T-helper 17 cell (primary cell): ENCODE measurements around the gene SH2D6. TPM values are rescaled to one million over a fixed set of nuclear protein-coding genes. Genes with fewer than 3 reads are reported as not detected.
A peak's percentile ranks its signal among the peaks of the same experiment; 100 is the strongest.
"Not testable (repeated sequence)": the region's sequence is repeated elsewhere in the genome, so short reads cannot be mapped to it uniquely, and the experiment has no call there.

Experiments
- ATAC-seq: fragments of 150-1000 bp; cut with Tn5 transposase; 2 replicates; pipeline ENCODE4 v1.10.0; 2021; ENCODE audit warnings: mild to moderate bottlenecking, moderate library complexity
- DNase-seq, 3 donors: peaks; one replicate each; pipeline versions ENCODE4 v3.0.0 to v3.0.0-alpha.2; 2020 to 2021
- H3K9me3 ChIP-seq: one replicate; pipeline ENCODE4 v1.7.0; 2013; ENCODE audit warnings: low read length, mild to moderate bottlenecking; ENCODE audit not compliant: control insufficient read depth, poor library complexity, severe bottlenecking
- H3K27ac Mint-ChIP-seq: one replicate; pipeline ENCODE4 v1.8.0; 2022; ENCODE audit warnings: mild to moderate bottlenecking, moderate library complexity, mixed read lengths
- H3K27me3 Mint-ChIP-seq: one replicate; pipeline ENCODE4 v1.8.0; 2022; ENCODE audit warnings: mixed read lengths
- H3K36me3 Mint-ChIP-seq: one replicate; pipeline ENCODE4 v1.8.0; 2022; ENCODE audit warnings: low read depth, mixed read lengths
- H3K4me1 Mint-ChIP-seq: one replicate; pipeline ENCODE4 v1.8.0; 2022; ENCODE audit warnings: mild to moderate bottlenecking, mixed read lengths
- H3K4me3 Mint-ChIP-seq: one replicate; pipeline ENCODE4 v1.8.0; 2022; ENCODE audit warnings: mild to moderate bottlenecking, moderate library complexity, mixed read lengths
- total RNA-seq, 4 donors: library from RNA in 2 of 4; stranded (reverse) in 2 of 4; gene quantifications; one replicate each; pipeline ENCODE4 v1.2.3 and lab custom pipeline; 2022 to 2026

Gene SH2D6
- total RNA-seq, 2 donors from 2014 or later = 0.26 to 0.40 TPM

GRCh38 chr2:85462322-85462721 lies 43.8 kb downstream of the SH2D6 start:
- H3K27ac Mint-ChIP-seq = no peak overlapping the region
- no peak overlapping the region for H3K4me3 Mint-ChIP-seq
- DNase-seq (no peak), ATAC-seq (no peak)
- no peaks in the 10 kb centered on the region for H3K9me3 ChIP-seq
- no peaks in the 10 kb centered on the region for H3K4me1 Mint-ChIP-seq
- peaks cover 4% of the 10 kb centered on the region for H3K36me3 Mint-ChIP-seq
- H3K27me3 Mint-ChIP-seq = peaks cover 10% of the 10 kb centered on the region

GRCh38 chr2:85468096-85468703 lies 49.7 kb downstream of the SH2D6 start:
- peaks cover 5% of the 10 kb centered on the region for H3K27me3 Mint-ChIP-seq
- no peak for DNase-seq
- peaks cover 4% of the 10 kb centered on the region for H3K36me3 Mint-ChIP-seq
- no peak overlapping the region for H3K4me3 Mint-ChIP-seq
- H3K4me1 Mint-ChIP-seq = no peaks in the 10 kb centered on the region
- ATAC-seq = no peak
- peak overlapping the region; percentile 11 for H3K27ac Mint-ChIP-seq
- H3K9me3 ChIP-seq = no peaks in the 10 kb centered on the region

- H3K27ac Mint-ChIP-seq = no peak overlapping the region
- no peaks in the 10 kb centered on the region for H3K9me3 ChIP-seq
- peaks cover 5% of the 10 kb centered on the region for H3K27me3 Mint-ChIP-seq
- no peaks in the 10 kb centered on the region for H3K4me1 Mint-ChIP-seq
- no peak for DNase-seq
- no peak for ATAC-seq
- H3K4me3 Mint-ChIP-seq = no peak overlapping the region
- peaks cover 4% of the 10 kb centered on the region for H3K36me3 Mint-ChIP-seq
Measured at GRCh38 chr2:85468704-85469349, 50.3 kb downstream of the SH2D6 start.

- no peaks in the 10 kb centered on the region for H3K9me3 ChIP-seq
- Mint-ChIP-seq H3K27me3 (peaks cover 18% of the 10 kb centered on the region), H3K4me1 (no peaks in the 10 kb centered on the region), H3K27ac (no peak overlapping the region), H3K4me3 (no peak overlapping the region), H3K36me3 (peaks cover 4% of the 10 kb centered on the region)
- no peak for ATAC-seq
- no peak for DNase-seq
Measured at GRCh38 chr2:85470850-85471800, 52.6 kb downstream of the SH2D6 start.

GRCh38 chr2:85472261-85472660 lies 53.7 kb downstream of the SH2D6 start:
- H3K4me3 Mint-ChIP-seq = no peak overlapping the region
- no peak for DNase-seq
- no peaks in the 10 kb centered on the region for H3K4me1 Mint-ChIP-seq
- no peaks in the 10 kb centered on the region for H3K9me3 ChIP-seq
- no peaks in the 10 kb centered on the region for H3K36me3 Mint-ChIP-seq
- H3K27ac Mint-ChIP-seq = no peak overlapping the region
- no peak for ATAC-seq
- peaks cover 13% of the 10 kb centered on the region for H3K27me3 Mint-ChIP-seq

- H3K4me1 Mint-ChIP-seq = no peaks in the 10 kb centered on the region
- no peak overlapping the region for H3K4me3 Mint-ChIP-seq
- H3K36me3 Mint-ChIP-seq = no peaks in the 10 kb centered on the region
- DNase-seq (no peak), ATAC-seq (no peak)
- H3K27ac Mint-ChIP-seq = no peak overlapping the region
- H3K9me3 ChIP-seq = no peaks in the 10 kb centered on the region
- peaks cover 15% of the 10 kb centered on the region for H3K27me3 Mint-ChIP-seq
Measured at GRCh38 chr2:85475799-85476490, 57.4 kb downstream of the SH2D6 start.

GRCh38 chr2:85476624-85477023 lies 58.1 kb downstream of the SH2D6 start:
- Mint-ChIP-seq H3K27ac (no peak overlapping the region), H3K4me3 (no peak overlapping the region), H3K4me1 (no peaks in the 10 kb centered on the region), H3K36me3 (no peaks in the 10 kb centered on the region), H3K27me3 (peaks cover 19% of the 10 kb centered on the region)
- no peaks in the 10 kb centered on the region for H3K9me3 ChIP-seq
- DNase-seq = no peak
- ATAC-seq = no peak

GRCh38 chr2:85477884-85478283 lies 59.4 kb downstream of the SH2D6 start:
- no peaks in the 10 kb centered on the region for H3K36me3 Mint-ChIP-seq
- H3K4me1 Mint-ChIP-seq = no peaks in the 10 kb centered on the region

GRCh38 chr2:85481818-85482777 lies 63.6 kb downstream of the SH2D6 start:
- DNase-seq (no peak), ATAC-seq (no peak)
- H3K36me3 Mint-ChIP-seq = no peaks in the 10 kb centered on the region
- no peak overlapping the region for H3K4me3 Mint-ChIP-seq
- no peak overlapping the region for H3K27ac Mint-ChIP-seq
- H3K4me1 Mint-ChIP-seq = no peaks in the 10 kb centered on the region
- peaks cover 5% of the 10 kb centered on the region for H3K27me3 Mint-ChIP-seq
- no peaks in the 10 kb centered on the region for H3K9me3 ChIP-seq

More at GRCh38 chr2:85477884-85478283, 59.4 kb downstream of the SH2D6 start:
- Mint-ChIP-seq H3K4me3 (no peak overlapping the region), H3K27ac (no peak overlapping the region), H3K27me3 (peaks cover 19% of the 10 kb centered on the region)
- no peaks in the 10 kb centered on the region for H3K9me3 ChIP-seq
- ATAC-seq = no peak
- no peak for DNase-seq

- H3K4me3 Mint-ChIP-seq, H3K27me3 Mint-ChIP-seq, H3K4me1 Mint-ChIP-seq, DNase-seq, ATAC-seq, H3K36me3 Mint-ChIP-seq, H3K27ac Mint-ChIP-seq, H3K9me3 ChIP-seq: not testable (repeated sequence)
Measured at GRCh38 chr2:85484615-85485014, 66.1 kb downstream of the SH2D6 start.

GRCh38 chr2:85485815-85486214 lies 67.3 kb downstream of the SH2D6 start:
- Mint-ChIP-seq H3K36me3 (no peaks in the 10 kb centered on the region), H3K27ac (no peak overlapping the region), H3K4me1 (no peaks in the 10 kb centered on the region), H3K27me3 (peaks cover 5% of the 10 kb centered on the region), H3K4me3 (no peak overlapping the region)
- DNase-seq (no peak), ATAC-seq (no peak)
- no peaks in the 10 kb centered on the region for H3K9me3 ChIP-seq
